GM18909 (cell line): ENCODE measurements around the gene IKZF2.
A peak's percentile ranks its signal among the peaks of the same experiment; 100 is the strongest.

ENCODE experiments used
- ATAC-seq: cut with Tn5 transposase; IDR thresholded peaks from one replicate; pipeline ENCODE4 v1.9.1; 2021; ENCODE audit warnings: mild to moderate bottlenecking; ENCODE audit not compliant: unreplicated experiment, poor library complexity

IKZF2 gene

GRCh38 chr2:212968284-212969081 lies 182.9 kb downstream of the IKZF2 start:
- ATAC-seq = peak; percentile 58

DNA sequence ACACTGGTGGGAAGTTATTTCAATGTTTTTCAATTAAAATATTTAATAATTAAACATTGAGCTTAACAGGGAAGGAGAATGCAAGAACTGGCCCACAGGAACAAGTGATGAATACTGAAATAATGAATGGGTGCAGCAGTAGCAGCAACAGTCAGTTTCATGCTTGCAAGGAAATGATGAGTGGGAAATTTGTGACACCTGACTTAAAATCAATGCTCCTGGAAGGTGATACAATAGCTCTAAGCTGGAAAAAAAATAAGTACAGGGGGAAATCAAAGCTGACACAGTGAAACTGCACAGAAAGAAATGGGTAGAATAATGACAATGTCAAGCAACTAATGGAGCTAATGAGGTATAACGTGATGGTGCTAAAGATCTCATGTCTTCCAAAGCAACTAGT lies 184.5 kb downstream of the IKZF2 start:
- no peak for ATAC-seq

- no peak for ATAC-seq
Measured at GRCh38 chr2:212962691-212963090, 188.7 kb downstream of the IKZF2 start.

GRCh38 chr2:212961255-212961654 lies 190.2 kb downstream of the IKZF2 start:
- ATAC-seq = no peak

- no peak for ATAC-seq
Measured at GRCh38 chr2:212960336-212960735, 191.1 kb downstream of the IKZF2 start.

- ATAC-seq = no peak
Measured at GRCh38 chr2:212959471-212960117, 191.8 kb downstream of the IKZF2 start.

- no peak for ATAC-seq
Measured at GRCh38 chr2:212958757-212959295, 192.6 kb downstream of the IKZF2 start.

GRCh38 chr2:212958133-212958532 lies 193.3 kb downstream of the IKZF2 start:
- ATAC-seq = no peak

DNA sequence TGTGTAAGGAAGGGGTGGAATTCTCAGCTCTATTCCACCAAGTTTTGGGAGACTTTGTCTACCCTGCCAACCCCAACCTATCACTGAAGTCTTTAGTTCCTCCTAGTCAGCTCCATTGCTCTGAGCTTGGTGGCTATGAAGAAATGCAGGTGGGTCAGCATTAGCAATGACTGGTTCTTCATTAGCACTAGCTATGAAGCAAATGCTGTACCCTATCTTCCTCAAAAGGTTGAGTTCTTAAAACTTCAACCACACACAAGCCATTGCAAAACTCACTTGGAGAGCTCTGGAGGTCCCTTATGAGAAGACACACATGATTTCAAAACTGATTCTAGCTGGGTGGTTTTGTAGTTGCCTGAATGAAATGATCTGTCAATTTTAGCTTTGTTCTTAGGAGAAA lies 193.8 kb downstream of the IKZF2 start:
- ATAC-seq = no peak

DNA sequence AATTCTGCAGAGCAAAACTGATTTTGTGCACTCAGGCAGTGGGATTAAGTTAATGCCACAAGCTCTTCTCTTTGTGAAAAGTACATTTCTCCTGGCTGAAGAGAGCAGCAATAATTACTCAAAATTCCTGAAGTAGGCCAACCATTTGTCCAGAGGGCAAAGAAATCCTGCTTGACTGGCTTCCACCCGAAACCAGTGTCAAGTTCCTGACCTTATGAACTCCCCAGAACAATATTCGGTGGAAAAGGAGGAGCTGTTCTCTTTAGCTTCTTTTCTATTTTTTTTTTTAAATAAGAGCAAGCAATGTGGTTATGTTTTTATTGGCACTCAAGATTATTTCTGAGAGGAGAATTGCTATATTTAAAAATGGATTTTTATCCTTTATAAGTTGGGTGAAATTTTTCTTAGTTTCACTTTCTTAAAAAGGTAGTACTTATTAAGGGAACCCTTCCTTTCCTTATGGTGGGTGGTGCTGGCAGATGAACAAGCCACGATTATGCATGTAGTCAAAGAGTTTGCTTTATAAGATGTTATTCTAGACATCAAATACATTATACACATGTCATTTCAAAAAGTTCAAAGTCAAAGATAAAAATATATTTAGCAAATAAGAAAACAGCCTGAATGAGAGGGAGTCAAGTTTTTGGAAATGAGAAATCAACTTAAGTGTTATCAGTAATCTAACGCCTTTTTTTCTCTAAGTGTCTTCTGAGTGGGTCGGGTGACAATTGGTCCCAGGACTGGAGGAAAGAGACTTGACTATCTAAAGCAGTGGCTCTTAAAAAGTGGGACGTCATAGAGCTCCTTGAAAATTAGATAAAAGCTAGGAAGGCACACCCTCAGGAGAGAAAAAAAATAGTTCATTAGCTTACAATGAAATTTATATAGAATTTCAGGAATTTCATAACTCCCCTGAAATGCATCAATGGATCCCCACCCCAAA lies 194.5 kb downstream of the IKZF2 start:
- ATAC-seq = no peak

- ATAC-seq = peak; percentile 97
Measured at GRCh38 chr2:212953170-212953920, 198.1 kb downstream of the IKZF2 start.

- no peak for ATAC-seq
Measured at GRCh38 chr2:212949786-212950185, 201.6 kb downstream of the IKZF2 start.
